ENCODE results near the gene NTMT1.
A peak's percentile ranks its signal among the peaks of the same experiment; 100 is the strongest.
"Not testable (repeated sequence)": the region's sequence is repeated elsewhere in the genome, so short reads cannot be mapped to it uniquely, and the experiment has no call there.

NTMT1 gene

GRCh38 chr9:129626079-129626624 lies at the start of gene NTMT1:
Gene NTMT1, plus strand, starts transcription at chr9:129626163. Its CDS starts 6,541 bp downstream, at chr9:129632704.
- DNase-seq, result peak; percentile 93

- DNase-seq, result no peak
Observed at GRCh38 chr9:129576546-129577543, 49.1 kb upstream of the NTMT1 start.

- DNase-seq, result no peak
Observed at GRCh38 chr9:129579294-129579693, 46.7 kb upstream of the NTMT1 start.

GRCh38 chr9:129580211-129580915 lies 45.6 kb upstream of the NTMT1 start:
- DNase-seq, result peak; percentile 51

GRCh38 chr9:129581505-129582189 lies 44.3 kb upstream of the NTMT1 start:
- DNase-seq, result no peak

GRCh38 chr9:129582855-129583254 lies 43.1 kb upstream of the NTMT1 start:
- DNase-seq, result no peak

GRCh38 chr9:129583308-129584038 lies 42.5 kb upstream of the NTMT1 start:
- DNase-seq, result no peak

GRCh38 chr9:129584136-129584535 lies 41.8 kb upstream of the NTMT1 start:
- DNase-seq, result peak; percentile 80

- no peak for DNase-seq
Observed at GRCh38 chr9:129585352-129585751, 40.6 kb upstream of the NTMT1 start.

GRCh38 chr9:129586245-129586644 lies 39.7 kb upstream of the NTMT1 start:
- DNase-seq, result no peak

GRCh38 chr9:129586685-129587084 lies 39.3 kb upstream of the NTMT1 start:
- peak; percentile 44 for DNase-seq

GRCh38 chr9:129587487-129588262 lies 38.3 kb upstream of the NTMT1 start:
- DNase-seq, result no peak

- DNase-seq, result no peak
Observed at GRCh38 chr9:129590466-129590865, 35.5 kb upstream of the NTMT1 start.

GRCh38 chr9:129591916-129592315 lies 34.0 kb upstream of the NTMT1 start:
- DNase-seq, result no peak

- DNase-seq, result not testable (repeated sequence)
Observed at GRCh38 chr9:129592790-129593189, 33.2 kb upstream of the NTMT1 start.

- DNase-seq, result no peak
Observed at GRCh38 chr9:129594632-129595031, 31.3 kb upstream of the NTMT1 start.

- no peak for DNase-seq
Observed at GRCh38 chr9:129595311-129595741, 30.6 kb upstream of the NTMT1 start.

- DNase-seq, result no peak
Observed at GRCh38 chr9:129595903-129596540, 29.9 kb upstream of the NTMT1 start.

GRCh38 chr9:129596541-129597331 lies 29.2 kb upstream of the NTMT1 start:
- no peak for DNase-seq

Data from CD4-positive, alpha-beta T cell treated with Interleukin-12 subunit alpha and Interleukin-12 subunit beta, for 1 hour (primary cell).